WTC11 (cell line): Measurements from ENCODE around the gene ZBTB7C. TPM values are rescaled to one million over a fixed set of nuclear protein-coding genes. Genes with fewer than 3 reads are reported as not detected.

Experiments
- ATAC-seq: fragments of 200-7000 bp; cut with Tn5 transposase; 2 replicates; pipeline ENCODE4 v1.10.0; 2021; ENCODE audit warnings: mild to moderate bottlenecking, moderate library complexity
- CTCF ChIA-PET: fragments of 300-600 bp; sonication (Branson Sonifier 250); formaldehyde crosslinking; loops from one replicate; lab custom pipeline; 2021; ENCODE audit warnings: antibody characterized with exemption; lab: Charles Lee
- POLR2A ChIA-PET: fragments of 350-600 bp; sonication (Branson Sonifier 250); formaldehyde crosslinking; loops from one replicate; lab custom pipeline; 2021; ENCODE audit warnings: antibody characterized with exemption; lab: Charles Lee
- DNase-seq: peaks from one replicate; pipeline ENCODE4 v3.0.0; 2021; ENCODE audit warnings: low spot score
- H3K27ac Mint-ChIP-seq: 2 replicates; pipeline ENCODE4 v1.8.0; 2021; ENCODE audit warnings: mixed read lengths
- H3K27me3 Mint-ChIP-seq: 2 replicates; pipeline ENCODE4 v1.8.0; 2021; ENCODE audit warnings: low read depth, mild to moderate bottlenecking, moderate library complexity, mixed read lengths
- H3K36me3 Mint-ChIP-seq: 2 replicates; pipeline ENCODE4 v1.8.0; 2021; ENCODE audit warnings: mixed read lengths
- H3K4me1 Mint-ChIP-seq: 2 replicates; pipeline ENCODE4 v1.8.0; 2022; ENCODE audit warnings: mixed read lengths
- H3K4me3 Mint-ChIP-seq: 2 replicates; pipeline ENCODE4 v1.8.0; 2021; ENCODE audit warnings: mild to moderate bottlenecking, moderate library complexity, mixed read lengths
- H3K9me3 Mint-ChIP-seq: 2 replicates; pipeline ENCODE4 v1.8.0; 2021; ENCODE audit warnings: mixed read lengths
- ATF1 ChIP-seq: sonication (generic); formaldehyde crosslinking; IDR thresholded peaks from 2 replicates; pipeline ENCODE4 v1.8.1; 2023; ENCODE audit warnings: mild to moderate bottlenecking, moderate library complexity, missing genetic modification reagents
- CBFB ChIP-seq: sonication (generic); formaldehyde crosslinking; IDR thresholded peaks from 2 replicates; pipeline ENCODE4 v1.8.1; 2022; ENCODE audit warnings: mild to moderate bottlenecking, low read depth, missing genetic modification reagents
- FOXJ3 ChIP-seq: sonication (generic); formaldehyde crosslinking; IDR thresholded peaks from 2 replicates; pipeline ENCODE4 v1.9.0; 2021; ENCODE audit warnings: missing genetic modification reagents, mild to moderate bottlenecking, borderline replicate concordance
- FOXK1 ChIP-seq: sonication (generic); formaldehyde crosslinking; IDR thresholded peaks from 2 replicates; pipeline ENCODE4 v1.8.0; 2022; ENCODE audit warnings: mild to moderate bottlenecking, moderate library complexity, missing genetic modification reagents
- GABPB1 ChIP-seq: sonication (generic); formaldehyde crosslinking; IDR thresholded peaks from 2 replicates; pipeline ENCODE4 v1.8.1; 2023; ENCODE audit warnings: mild to moderate bottlenecking, missing genetic modification reagents
- JAZF1 ChIP-seq: fragments of 250-450 bp; sonication (Bioruptor Pico); IDR thresholded peaks from 2 replicates; pipeline ENCODE4 v1.9.0; 2021; ENCODE audit warnings: moderate library complexity, mild to moderate bottlenecking, inconsistent platforms
- NFATC4 ChIP-seq: fragments of 250-450 bp; sonication (Bioruptor Pico); IDR thresholded peaks from 2 replicates; pipeline ENCODE4 v1.9.0; 2021; ENCODE audit warnings: mild to moderate bottlenecking
- SOX15 ChIP-seq: fragments of 250-450 bp; sonication (Bioruptor Pico); IDR thresholded peaks from 2 replicates; pipeline ENCODE4 v1.9.0; 2021; ENCODE audit warnings: mild to moderate bottlenecking
- TCF7 ChIP-seq: sonication (generic); formaldehyde crosslinking; IDR thresholded peaks from 2 replicates; pipeline ENCODE4 v1.8.0; 2022; ENCODE audit warnings: mild to moderate bottlenecking, low read depth, missing genetic modification reagents, moderate library complexity
- TEAD1 ChIP-seq: sonication (generic); formaldehyde crosslinking; IDR thresholded peaks from 2 replicates; pipeline ENCODE4 v1.8.0; 2022; ENCODE audit warnings: mild to moderate bottlenecking, missing genetic modification reagents
- ZNF671 ChIP-seq: fragments of 250-450 bp; sonication (Bioruptor Pico); IDR thresholded peaks from 2 replicates; pipeline ENCODE4 v1.8.0; 2021; ENCODE audit warnings: mild to moderate bottlenecking
- total RNA-seq: library from RNA; stranded (reverse); gene quantifications from 3 replicates; pipeline ENCODE4 v1.2.3, GENCODE V29; 2021
- TF ChIP-seq, protein P1 (sequence below): sonication (generic); formaldehyde crosslinking; IDR thresholded peaks from 2 replicates; pipeline ENCODE4 v1.8.1; 2023; ENCODE audit warnings: mild to moderate bottlenecking, missing genetic modification reagents, moderate library complexity
- TF ChIP-seq, protein P2 (sequence below): sonication (generic); formaldehyde crosslinking; conservative IDR thresholded peaks from 2 replicates; pipeline ENCODE4 v1.8.1; 2022; ENCODE audit warnings: mild to moderate bottlenecking, missing genetic modification reagents
- TF ChIP-seq, protein P3 (sequence below): sonication (generic); formaldehyde crosslinking; IDR thresholded peaks from 2 replicates; pipeline ENCODE4 v1.8.0; 2023; ENCODE audit warnings: missing genetic modification reagents, mild to moderate bottlenecking, borderline replicate concordance
- TF ChIP-seq, protein P4 (sequence below): sonication (generic); formaldehyde crosslinking; IDR thresholded peaks from 2 replicates; pipeline ENCODE4 v1.8.1; 2023; ENCODE audit warnings: mild to moderate bottlenecking, missing genetic modification reagents
- TF ChIP-seq, protein P5 (sequence below): sonication (generic); formaldehyde crosslinking; IDR thresholded peaks from 2 replicates; pipeline ENCODE4 v1.8.1; 2022; ENCODE audit warnings: mild to moderate bottlenecking, missing genetic modification reagents, moderate library complexity, borderline replicate concordance
- TF ChIP-seq, protein P6 (sequence below): sonication (generic); formaldehyde crosslinking; IDR thresholded peaks from 2 replicates; pipeline ENCODE4 v1.8.1; 2022; ENCODE audit warnings: low read depth, mild to moderate bottlenecking, moderate library complexity, missing genetic modification reagents, borderline replicate concordance

The ZBTB7C gene
- total RNA-seq, 1 experiment from 2014 or later, result 0.48 TPM

DNA sequence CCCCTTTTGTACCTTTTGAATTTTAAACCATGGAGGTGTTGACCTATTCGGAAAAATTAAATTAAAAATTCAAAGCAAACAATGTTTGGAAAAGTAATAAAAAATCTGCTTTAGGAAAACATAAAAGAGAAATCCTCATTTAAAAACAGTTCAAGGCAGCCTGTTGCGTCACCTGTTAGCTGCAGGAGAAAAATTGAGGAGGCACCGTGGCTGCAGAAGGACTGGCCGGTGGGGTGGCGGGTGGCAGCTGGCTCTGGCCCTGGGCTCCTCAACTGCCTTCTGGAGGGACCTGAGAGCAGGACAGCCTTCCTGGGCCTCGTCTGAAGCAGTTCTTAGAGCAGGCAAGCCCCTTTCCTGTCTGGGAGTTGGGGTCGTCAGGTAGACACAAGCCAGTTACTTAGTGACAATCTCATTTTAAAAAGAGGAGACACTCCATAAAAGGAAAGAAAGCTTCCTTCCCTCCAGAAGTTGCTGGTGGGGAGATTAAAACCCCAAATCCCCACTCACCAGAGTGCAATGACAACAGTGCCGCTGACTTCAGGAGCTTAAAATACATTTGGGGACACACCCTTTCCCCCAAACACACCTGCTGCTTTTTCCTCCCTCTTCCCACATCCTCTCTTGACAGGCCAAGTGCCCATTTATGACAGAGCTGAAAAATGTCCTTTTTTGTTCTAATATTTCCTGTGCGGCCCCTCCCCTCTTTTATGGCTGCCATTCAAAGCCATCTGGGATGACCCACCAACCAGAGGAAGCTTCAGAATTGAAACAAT lies 9.7 kb downstream of the ZBTB7C start:
- CTCF ChIA-PET, result interaction anchor here (1.8 to 5.5 kb wide), 2 partner anchors 46 to 169 kb away, joined by 4 to 19 read pairs; no protein-coding TSS in a partner anchor
- H3K9me3 Mint-ChIP-seq, result no peaks in the 10 kb centered on the region
- no peak for DNase-seq
- H3K4me1 Mint-ChIP-seq, result peaks cover 8% of the 10 kb centered on the region
- POLR2A ChIA-PET, result no interaction called here
- H3K4me3 Mint-ChIP-seq, result no peak overlapping the region
- H3K27ac Mint-ChIP-seq, result no peak overlapping the region
- peaks cover 15% of the 10 kb centered on the region for H3K27me3 Mint-ChIP-seq
- H3K36me3 Mint-ChIP-seq, result no peaks in the 10 kb centered on the region
- no peak for TF ChIP-seq CBFB
- no peak for TF ChIP-seq TCF7 (CRISPR knock-in tag)
- no peak for TF ChIP-seq FOXJ3
- TF ChIP-seq FOXK1 (CRISPR knock-in tag), result no peak
- TF ChIP-seq, all 79 proteins: peak for 0
- no peak for ATAC-seq

DNA sequence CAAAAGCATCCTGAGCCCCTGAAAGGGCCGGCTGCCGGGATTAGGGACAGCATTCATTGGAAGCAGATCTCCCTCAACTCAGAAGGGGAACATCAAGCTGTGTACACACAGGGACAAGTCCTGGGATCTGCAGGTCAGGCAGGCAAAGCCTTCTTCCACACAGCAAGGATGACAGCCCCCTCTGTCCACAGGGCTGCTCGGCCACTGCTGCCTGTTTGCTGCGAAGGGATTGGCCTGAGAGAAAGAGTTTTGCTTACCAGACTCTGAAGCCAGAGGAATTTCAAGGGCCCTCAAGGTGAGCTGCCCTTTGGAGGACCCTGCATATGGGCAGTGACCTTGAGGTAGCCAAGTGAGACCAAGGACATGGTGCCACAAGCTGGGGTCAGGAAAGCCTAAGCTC lies 11.1 kb downstream of the ZBTB7C start:
- Mint-ChIP-seq H3K4me3 (no peak overlapping the region), H3K36me3 (no peaks in the 10 kb centered on the region), H3K9me3 (no peaks in the 10 kb centered on the region), H3K27ac (no peak overlapping the region), H3K27me3 (peaks cover 3% of the 10 kb centered on the region), H3K4me1 (peaks cover 19% of the 10 kb centered on the region)
- no peak for ATAC-seq
- DNase-seq, result no peak
- TF ChIP-seq TCF7 (CRISPR knock-in tag) (no peak), ZNF671 (no peak)
- POLR2A ChIA-PET, result interaction anchor here (0.5 kb wide), 1 partner anchor 1732 kb away, joined by 7 read pairs; no protein-coding TSS in a partner anchor
- CTCF ChIA-PET, result interaction anchor here (1.1 to 5.5 kb wide), 2 partner anchors 47 to 49 kb away, joined by 3 to 19 read pairs; no protein-coding TSS in a partner anchor

DNA sequence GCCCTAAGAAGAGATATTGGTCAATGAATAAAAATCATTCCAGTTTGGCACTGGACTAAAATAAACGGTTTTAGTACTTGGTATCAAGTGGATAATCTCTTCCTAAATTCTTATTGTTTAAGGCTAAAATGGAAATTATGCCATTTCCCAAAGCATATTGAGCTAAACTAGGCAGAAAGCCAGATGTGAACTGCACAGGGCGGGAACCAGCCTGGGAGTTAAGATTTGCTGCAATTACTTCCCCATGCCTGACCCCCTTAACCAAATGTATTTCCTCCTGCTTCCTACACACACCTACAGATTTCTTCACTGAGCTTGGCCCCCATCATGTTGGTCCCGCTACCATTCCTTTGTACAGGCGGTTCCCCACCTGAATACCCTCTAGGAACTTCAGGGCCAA lies 12.2 kb downstream of the ZBTB7C start:
- DNase-seq, result no peak

DNA sequence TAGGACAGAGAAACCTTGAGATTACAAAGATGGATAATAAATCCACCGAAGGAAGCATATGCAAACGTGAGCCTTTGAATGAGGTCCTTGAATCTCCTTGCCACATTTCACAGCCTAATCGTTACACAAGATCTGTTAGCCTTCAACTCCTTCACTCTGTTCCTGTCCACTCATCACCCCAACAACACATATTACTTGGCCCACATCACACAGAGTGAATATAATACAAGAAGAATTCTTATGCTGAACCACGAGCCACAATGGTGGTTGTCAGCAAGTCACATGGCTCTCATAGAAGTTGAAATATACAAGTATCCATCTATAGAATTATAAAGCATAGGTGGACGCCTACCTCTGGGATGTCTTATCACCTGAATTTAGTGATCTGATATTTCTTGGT lies 12.6 kb downstream of the ZBTB7C start:
- POLR2A ChIA-PET, result no interaction called here
- H3K4me3 Mint-ChIP-seq, result no peak overlapping the region
- H3K36me3 Mint-ChIP-seq, result no peaks in the 10 kb centered on the region
- H3K4me1 Mint-ChIP-seq, result peaks cover 19% of the 10 kb centered on the region
- CTCF ChIA-PET, result interaction anchor here (5.5 kb wide), 1 partner anchor 49 kb away, joined by 19 read pairs; no protein-coding TSS in a partner anchor
- no peak for ATAC-seq
- DNase-seq, result no peak
- H3K9me3 Mint-ChIP-seq, result no peaks in the 10 kb centered on the region
- peaks cover 5% of the 10 kb centered on the region; the same call in 1 of the 2 replicates for H3K27me3 Mint-ChIP-seq
- no peak overlapping the region for H3K27ac Mint-ChIP-seq
- TF ChIP-seq, protein P1, sequence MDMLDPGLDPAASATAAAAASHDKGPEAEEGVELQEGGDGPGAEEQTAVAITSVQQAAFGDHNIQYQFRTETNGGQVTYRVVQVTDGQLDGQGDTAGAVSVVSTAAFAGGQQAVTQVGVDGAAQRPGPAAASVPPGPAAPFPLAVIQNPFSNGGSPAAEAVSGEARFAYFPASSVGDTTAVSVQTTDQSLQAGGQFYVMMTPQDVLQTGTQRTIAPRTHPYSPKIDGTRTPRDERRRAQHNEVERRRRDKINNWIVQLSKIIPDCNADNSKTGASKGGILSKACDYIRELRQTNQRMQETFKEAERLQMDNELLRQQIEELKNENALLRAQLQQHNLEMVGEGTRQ (CRISPR knock-in tag), result no peak
- no peak for TF ChIP-seq ATF1 (CRISPR knock-in tag)
- TF ChIP-seq SOX15, result no peak
- TF ChIP-seq TEAD1 (CRISPR knock-in tag), result no peak
- no peak for TF ChIP-seq GABPB1
- TF ChIP-seq, protein P2, sequence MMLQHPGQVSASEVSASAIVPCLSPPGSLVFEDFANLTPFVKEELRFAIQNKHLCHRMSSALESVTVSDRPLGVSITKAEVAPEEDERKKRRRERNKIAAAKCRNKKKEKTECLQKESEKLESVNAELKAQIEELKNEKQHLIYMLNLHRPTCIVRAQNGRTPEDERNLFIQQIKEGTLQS (CRISPR knock-in tag), result no peak
- TF ChIP-seq NFATC4 (CRISPR knock-in tag), result no peak
- TF ChIP-seq, protein P3, sequence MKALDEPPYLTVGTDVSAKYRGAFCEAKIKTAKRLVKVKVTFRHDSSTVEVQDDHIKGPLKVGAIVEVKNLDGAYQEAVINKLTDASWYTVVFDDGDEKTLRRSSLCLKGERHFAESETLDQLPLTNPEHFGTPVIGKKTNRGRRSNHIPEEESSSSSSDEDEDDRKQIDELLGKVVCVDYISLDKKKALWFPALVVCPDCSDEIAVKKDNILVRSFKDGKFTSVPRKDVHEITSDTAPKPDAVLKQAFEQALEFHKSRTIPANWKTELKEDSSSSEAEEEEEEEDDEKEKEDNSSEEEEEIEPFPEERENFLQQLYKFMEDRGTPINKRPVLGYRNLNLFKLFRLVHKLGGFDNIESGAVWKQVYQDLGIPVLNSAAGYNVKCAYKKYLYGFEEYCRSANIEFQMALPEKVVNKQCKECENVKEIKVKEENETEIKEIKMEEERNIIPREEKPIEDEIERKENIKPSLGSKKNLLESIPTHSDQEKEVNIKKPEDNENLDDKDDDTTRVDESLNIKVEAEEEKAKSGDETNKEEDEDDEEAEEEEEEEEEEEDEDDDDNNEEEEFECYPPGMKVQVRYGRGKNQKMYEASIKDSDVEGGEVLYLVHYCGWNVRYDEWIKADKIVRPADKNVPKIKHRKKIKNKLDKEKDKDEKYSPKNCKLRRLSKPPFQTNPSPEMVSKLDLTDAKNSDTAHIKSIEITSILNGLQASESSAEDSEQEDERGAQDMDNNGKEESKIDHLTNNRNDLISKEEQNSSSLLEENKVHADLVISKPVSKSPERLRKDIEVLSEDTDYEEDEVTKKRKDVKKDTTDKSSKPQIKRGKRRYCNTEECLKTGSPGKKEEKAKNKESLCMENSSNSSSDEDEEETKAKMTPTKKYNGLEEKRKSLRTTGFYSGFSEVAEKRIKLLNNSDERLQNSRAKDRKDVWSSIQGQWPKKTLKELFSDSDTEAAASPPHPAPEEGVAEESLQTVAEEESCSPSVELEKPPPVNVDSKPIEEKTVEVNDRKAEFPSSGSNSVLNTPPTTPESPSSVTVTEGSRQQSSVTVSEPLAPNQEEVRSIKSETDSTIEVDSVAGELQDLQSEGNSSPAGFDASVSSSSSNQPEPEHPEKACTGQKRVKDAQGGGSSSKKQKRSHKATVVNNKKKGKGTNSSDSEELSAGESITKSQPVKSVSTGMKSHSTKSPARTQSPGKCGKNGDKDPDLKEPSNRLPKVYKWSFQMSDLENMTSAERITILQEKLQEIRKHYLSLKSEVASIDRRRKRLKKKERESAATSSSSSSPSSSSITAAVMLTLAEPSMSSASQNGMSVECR (CRISPR knock-in tag), result no peak

More for the DNA sequence above, 12.2 kb downstream of the ZBTB7C start:
- peaks cover under 1% of the 10 kb centered on the region; the same call in 1 of the 2 replicates for H3K27me3 Mint-ChIP-seq
- H3K36me3 Mint-ChIP-seq, result no peaks in the 10 kb centered on the region
- TF ChIP-seq, protein P4, sequence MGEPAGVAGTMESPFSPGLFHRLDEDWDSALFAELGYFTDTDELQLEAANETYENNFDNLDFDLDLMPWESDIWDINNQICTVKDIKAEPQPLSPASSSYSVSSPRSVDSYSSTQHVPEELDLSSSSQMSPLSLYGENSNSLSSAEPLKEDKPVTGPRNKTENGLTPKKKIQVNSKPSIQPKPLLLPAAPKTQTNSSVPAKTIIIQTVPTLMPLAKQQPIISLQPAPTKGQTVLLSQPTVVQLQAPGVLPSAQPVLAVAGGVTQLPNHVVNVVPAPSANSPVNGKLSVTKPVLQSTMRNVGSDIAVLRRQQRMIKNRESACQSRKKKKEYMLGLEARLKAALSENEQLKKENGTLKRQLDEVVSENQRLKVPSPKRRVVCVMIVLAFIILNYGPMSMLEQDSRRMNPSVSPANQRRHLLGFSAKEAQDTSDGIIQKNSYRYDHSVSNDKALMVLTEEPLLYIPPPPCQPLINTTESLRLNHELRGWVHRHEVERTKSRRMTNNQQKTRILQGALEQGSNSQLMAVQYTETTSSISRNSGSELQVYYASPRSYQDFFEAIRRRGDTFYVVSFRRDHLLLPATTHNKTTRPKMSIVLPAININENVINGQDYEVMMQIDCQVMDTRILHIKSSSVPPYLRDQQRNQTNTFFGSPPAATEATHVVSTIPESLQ (CRISPR knock-in tag), result no peak
- TF ChIP-seq TCF7 (CRISPR knock-in tag), result no peak
- TF ChIP-seq, protein P5, sequence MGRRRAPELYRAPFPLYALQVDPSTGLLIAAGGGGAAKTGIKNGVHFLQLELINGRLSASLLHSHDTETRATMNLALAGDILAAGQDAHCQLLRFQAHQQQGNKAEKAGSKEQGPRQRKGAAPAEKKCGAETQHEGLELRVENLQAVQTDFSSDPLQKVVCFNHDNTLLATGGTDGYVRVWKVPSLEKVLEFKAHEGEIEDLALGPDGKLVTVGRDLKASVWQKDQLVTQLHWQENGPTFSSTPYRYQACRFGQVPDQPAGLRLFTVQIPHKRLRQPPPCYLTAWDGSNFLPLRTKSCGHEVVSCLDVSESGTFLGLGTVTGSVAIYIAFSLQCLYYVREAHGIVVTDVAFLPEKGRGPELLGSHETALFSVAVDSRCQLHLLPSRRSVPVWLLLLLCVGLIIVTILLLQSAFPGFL (CRISPR knock-in tag), result no peak
- TF ChIP-seq, protein P6, sequence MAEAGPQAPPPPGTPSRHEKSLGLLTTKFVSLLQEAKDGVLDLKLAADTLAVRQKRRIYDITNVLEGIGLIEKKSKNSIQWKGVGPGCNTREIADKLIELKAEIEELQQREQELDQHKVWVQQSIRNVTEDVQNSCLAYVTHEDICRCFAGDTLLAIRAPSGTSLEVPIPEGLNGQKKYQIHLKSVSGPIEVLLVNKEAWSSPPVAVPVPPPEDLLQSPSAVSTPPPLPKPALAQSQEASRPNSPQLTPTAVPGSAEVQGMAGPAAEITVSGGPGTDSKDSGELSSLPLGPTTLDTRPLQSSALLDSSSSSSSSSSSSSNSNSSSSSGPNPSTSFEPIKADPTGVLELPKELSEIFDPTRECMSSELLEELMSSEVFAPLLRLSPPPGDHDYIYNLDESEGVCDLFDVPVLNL (CRISPR knock-in tag), result no peak
- TF ChIP-seq JAZF1, result no peak
- no peak for ATAC-seq
- ChIA-PET CTCF (interaction anchor here (1.1 to 5.5 kb wide), 2 partner anchors 48 to 50 kb away, joined by 3 to 19 read pairs; no protein-coding TSS in a partner anchor), POLR2A (no interaction called here)
- H3K27ac Mint-ChIP-seq, result no peak overlapping the region
- no peaks in the 10 kb centered on the region for H3K9me3 Mint-ChIP-seq
- H3K4me1 Mint-ChIP-seq, result peaks cover 19% of the 10 kb centered on the region
- no peak overlapping the region for H3K4me3 Mint-ChIP-seq
